ENCODE results near the gene COMMD9. TPM values are rescaled to one million over a fixed set of nuclear protein-coding genes. Genes with fewer than 3 reads are reported as not detected.

COMMD9 gene
- 36.0 and 40.8 TPM in 2 replicates for total RNA-seq

GRCh38 chr11:36289226-36289852, at the start of gene COMMD9:
COMMD9 (minus strand) TSS chr11:36289424; CDS start chr11:36289412, 12 bp downstream.

GRCh38 chr11:36295926-36296325, 6.7 kb upstream of the COMMD9 start, which contains the start of gene PRR5L:
PRR5L (plus strand) TSS chr11:36296288; CDS start chr11:36401122, 104,834 bp downstream.

Other genes with a start within 250 kb of the COMMD9 start
- 26.0 and 28.1 TPM in 2 replicates for gene PRR5L, start 6.9 kb upstream of the COMMD9 start, total RNA-seq
- gene TRAF6, start 220.8 kb upstream of the COMMD9 start, total RNA-seq, result 14.8 and 17.4 TPM in 2 replicates

Data from hair follicle dermal papilla cell (primary cell).